GM12891 (cell line): ENCODE measurements around the gene MAN2A2.
"Not testable (repeated sequence)": the region's sequence is repeated elsewhere in the genome, so short reads cannot be mapped to it uniquely, and the experiment has no call there.

Source experiments
- PAX5 ChIP-seq: IDR thresholded peaks from 2 replicates; pipeline ENCODE4 v1.6.1; 2011; ENCODE audit warnings: low read length, moderate library complexity, mild to moderate bottlenecking; ENCODE audit not compliant: insufficient read depth, severe bottlenecking
- POLR2A ChIP-seq: IDR thresholded peaks from 2 replicates; pipeline ENCODE4 v1.6.1; 2011; ENCODE audit warnings: low read depth, low read length, control low read depth
- POLR2AphosphoS5 ChIP-seq: IDR thresholded peaks from 2 replicates; pipeline ENCODE4 v1.6.1; 2011; ENCODE audit warnings: low read depth, low read length, control low read depth
- POU2F2 ChIP-seq: IDR thresholded peaks from 2 replicates; pipeline ENCODE4 v1.6.1; 2011; ENCODE audit warnings: low read depth, mild to moderate bottlenecking, control low read depth, low read length, moderate library complexity
- SPI1 ChIP-seq: IDR thresholded peaks from 2 replicates; pipeline ENCODE4 v1.6.1; 2011; ENCODE audit warnings: low read depth, low read length, control low read depth
- TAF1 ChIP-seq: IDR thresholded peaks from 2 replicates; pipeline ENCODE4 v1.6.1; 2011; ENCODE audit warnings: low read depth, low read length, control low read depth

GRCh38 chr15:90909449-90909848 lies 6.3 kb downstream of the MAN2A2 start:
- not testable (repeated sequence) for TF ChIP-seq SPI1, POLR2AphosphoS5, POLR2A, TAF1, POU2F2, PAX5
